ENCODE data around the gene WDR37. TPM values are rescaled to one million over a fixed set of nuclear protein-coding genes. Genes with fewer than 3 reads are reported as not detected.

The WDR37 gene
- polyA plus RNA-seq, 2 of the 4 experiments (the other 2 are of a cell fraction): 5.9 to 7.1 TPM

DNA sequence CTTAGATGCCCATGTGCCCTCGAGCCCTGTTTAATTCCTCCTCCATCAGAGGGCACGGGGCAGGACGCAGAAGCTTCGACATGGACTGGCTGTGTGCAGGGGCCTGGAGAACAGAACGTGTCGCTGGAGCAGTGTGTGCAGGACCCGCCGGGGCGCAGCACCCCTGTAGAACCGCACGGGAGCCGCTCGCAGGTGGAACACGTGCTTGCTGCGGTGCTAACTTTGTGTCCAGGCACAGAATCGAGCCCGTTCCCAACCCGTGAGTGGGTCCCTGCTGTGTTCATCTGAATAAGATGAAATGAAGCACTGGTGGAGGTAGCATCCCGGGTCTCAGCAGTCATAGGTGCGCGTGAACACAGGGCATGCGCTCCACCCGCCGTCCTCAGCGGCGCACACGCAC, 116.9 kb downstream of the WDR37 start (continued):
- TF ChIP-seq, protein P1, sequence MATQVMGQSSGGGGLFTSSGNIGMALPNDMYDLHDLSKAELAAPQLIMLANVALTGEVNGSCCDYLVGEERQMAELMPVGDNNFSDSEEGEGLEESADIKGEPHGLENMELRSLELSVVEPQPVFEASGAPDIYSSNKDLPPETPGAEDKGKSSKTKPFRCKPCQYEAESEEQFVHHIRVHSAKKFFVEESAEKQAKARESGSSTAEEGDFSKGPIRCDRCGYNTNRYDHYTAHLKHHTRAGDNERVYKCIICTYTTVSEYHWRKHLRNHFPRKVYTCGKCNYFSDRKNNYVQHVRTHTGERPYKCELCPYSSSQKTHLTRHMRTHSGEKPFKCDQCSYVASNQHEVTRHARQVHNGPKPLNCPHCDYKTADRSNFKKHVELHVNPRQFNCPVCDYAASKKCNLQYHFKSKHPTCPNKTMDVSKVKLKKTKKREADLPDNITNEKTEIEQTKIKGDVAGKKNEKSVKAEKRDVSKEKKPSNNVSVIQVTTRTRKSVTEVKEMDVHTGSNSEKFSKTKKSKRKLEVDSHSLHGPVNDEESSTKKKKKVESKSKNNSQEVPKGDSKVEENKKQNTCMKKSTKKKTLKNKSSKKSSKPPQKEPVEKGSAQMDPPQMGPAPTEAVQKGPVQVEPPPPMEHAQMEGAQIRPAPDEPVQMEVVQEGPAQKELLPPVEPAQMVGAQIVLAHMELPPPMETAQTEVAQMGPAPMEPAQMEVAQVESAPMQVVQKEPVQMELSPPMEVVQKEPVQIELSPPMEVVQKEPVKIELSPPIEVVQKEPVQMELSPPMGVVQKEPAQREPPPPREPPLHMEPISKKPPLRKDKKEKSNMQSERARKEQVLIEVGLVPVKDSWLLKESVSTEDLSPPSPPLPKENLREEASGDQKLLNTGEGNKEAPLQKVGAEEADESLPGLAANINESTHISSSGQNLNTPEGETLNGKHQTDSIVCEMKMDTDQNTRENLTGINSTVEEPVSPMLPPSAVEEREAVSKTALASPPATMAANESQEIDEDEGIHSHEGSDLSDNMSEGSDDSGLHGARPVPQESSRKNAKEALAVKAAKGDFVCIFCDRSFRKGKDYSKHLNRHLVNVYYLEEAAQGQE (IDR thresholded peaks at IDR 0.05): no peak
- TF ChIP-seq FOSL2 (IDR thresholded peaks at IDR 0.05) (no peak), FOSL2 (CRISPR knock-in tag; IDR thresholded peaks at IDR 0.05) (no peak), POLR2AphosphoS2 (conservative IDR thresholded peaks at IDR 0.05; ENCODE audit: low read length) (no peak)

DNA sequence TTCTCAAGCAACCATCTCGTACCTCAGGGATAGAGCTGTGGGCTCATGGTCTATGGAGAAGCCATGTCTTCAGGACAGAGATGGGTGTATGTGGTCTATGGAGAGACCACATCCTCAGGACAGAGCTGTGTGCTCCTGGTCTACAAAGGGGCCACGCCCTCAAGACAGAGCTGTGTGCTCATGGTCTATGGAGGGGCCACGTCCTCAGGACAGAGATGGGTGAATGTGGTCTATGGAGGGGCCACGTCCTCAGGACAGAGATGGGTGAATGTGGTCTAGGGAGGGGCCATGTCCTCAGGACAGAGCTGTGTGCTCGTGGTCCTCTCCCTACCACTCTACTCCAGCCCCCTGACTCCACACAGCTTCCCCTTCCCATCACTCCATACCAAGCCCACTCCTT, 117.8 kb downstream of the WDR37 start:
- no peak overlapping the region for H3K4me2 ChIP-seq
- H3K9me3 ChIP-seq: no peaks in the 10 kb centered on the region
- TF ChIP-seq ZSCAN20 (CRISPR knock-in tag; IDR thresholded peaks at IDR 0.05): no peak
- no peak for TF ChIP-seq CHD4 (IDR thresholded peaks at IDR 0.05; ENCODE audit: borderline replicate concordance)
- TF ChIP-seq CBX2 (IDR thresholded peaks at IDR 0.05; ENCODE audit: borderline replicate concordance, low read depth): no peak
- TF ChIP-seq HDAC2 (IDR thresholded peaks at IDR 0.05): no peak
- no peak for TF ChIP-seq MAZ (IDR thresholded peaks at IDR 0.05; ENCODE audit: borderline replicate concordance, low read depth, low read length)
- no peak for TF ChIP-seq CBX8 (IDR thresholded peaks at IDR 0.05)
- no peak for TF ChIP-seq EHF (CRISPR knock-in tag; IDR thresholded peaks at IDR 0.05)
- no peak for TF ChIP-seq SMC3 (IDR thresholded peaks at IDR 0.05)
- no peak for TF ChIP-seq ESRRA (IDR thresholded peaks at IDR 0.05; ENCODE audit: borderline replicate concordance, low read length)
- TF ChIP-seq, protein P2, sequence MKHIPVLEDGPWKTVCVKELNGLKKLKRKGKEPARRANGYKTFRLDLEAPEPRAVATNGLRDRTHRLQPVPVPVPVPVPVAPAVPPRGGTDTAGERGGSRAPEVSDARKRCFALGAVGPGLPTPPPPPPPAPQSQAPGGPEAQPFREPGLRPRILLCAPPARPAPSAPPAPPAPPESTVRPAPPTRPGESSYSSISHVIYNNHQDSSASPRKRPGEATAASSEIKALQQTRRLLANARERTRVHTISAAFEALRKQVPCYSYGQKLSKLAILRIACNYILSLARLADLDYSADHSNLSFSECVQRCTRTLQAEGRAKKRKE (CRISPR knock-in tag; IDR thresholded peaks at IDR 0.05; ENCODE audit: low read depth): no peak
- no peak for TF ChIP-seq JUNB (IDR thresholded peaks at IDR 0.05)
- TF ChIP-seq RAD21 (conservative IDR thresholded peaks at IDR 0.05 in 1 of 2, IDR thresholded peaks at IDR 0.05 in 1 of 2): no peak
- no peak for TF ChIP-seq POLR2A (IDR thresholded peaks at IDR 0.05; ENCODE audit: low read length)
- TF ChIP-seq RNF2 (IDR thresholded peaks at IDR 0.05; ENCODE audit: borderline replicate concordance, low read depth): no peak
- no peak for TF ChIP-seq RARB (CRISPR knock-in tag; IDR thresholded peaks at IDR 0.05)
- POLR2A ChIA-PET: no interaction called here
- no peak overlapping the region for H3K4me3 ChIP-seq
- WGBS (ENCODE audit: missing lambda C conversion rate): 24% methylated on average over 5 of the region's 5 CpGs
- FAIRE-seq (no peak), DNase-seq (ENCODE audit: low read depth in 1 of 2, low spot score in 1 of 2) (no peak), ATAC-seq (no peak)
- H3K4me1 ChIP-seq: no peaks in the 10 kb centered on the region
- no peak overlapping the region for H3K27ac ChIP-seq
- CTCF ChIA-PET: no interaction called here

DNA sequence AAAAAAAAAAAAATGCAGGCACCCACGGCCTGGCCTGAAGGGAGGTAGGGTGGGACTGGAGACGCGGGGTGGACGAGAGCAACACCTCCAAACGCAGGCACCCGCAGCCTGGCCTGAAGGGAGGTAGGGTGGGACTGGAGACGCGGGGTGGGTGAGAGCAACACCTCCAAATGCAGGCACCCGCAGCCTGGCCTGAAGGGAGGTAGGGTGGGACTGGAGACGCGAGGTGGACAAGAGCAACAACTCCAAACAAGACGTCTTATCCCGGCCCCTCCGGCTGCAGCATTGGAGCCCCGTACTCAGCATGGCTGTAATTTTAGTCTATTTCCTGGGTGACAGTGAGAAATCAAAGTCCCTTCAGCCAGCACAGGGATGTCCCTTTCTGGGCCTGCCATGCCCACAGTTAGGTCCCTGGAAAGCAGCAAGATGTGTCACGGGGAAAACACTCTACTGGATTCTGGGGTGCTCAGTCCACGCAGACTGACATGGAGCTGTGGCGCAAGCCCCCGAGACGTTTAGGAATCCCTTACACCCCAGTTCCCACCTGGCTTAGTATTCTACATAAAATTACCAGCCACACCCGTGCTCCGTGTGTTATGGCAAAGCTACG, 119.9 kb downstream of the WDR37 start:
- Histone ChIP-seq H3K9me3 (no peaks in the 10 kb centered on the region), H3K4me1 (no peaks in the 10 kb centered on the region), H3K4me2 (no peak overlapping the region), H3K27ac (no peak overlapping the region), H3K4me3 (no peak overlapping the region)
- FAIRE-seq (no peak), DNase-seq (ENCODE audit: low read depth in 1 of 2, low spot score in 1 of 2) (no peak), ATAC-seq (no peak)
- ChIA-PET CTCF (no interaction called here), POLR2A (no interaction called here)
- TF ChIP-seq, protein P3, sequence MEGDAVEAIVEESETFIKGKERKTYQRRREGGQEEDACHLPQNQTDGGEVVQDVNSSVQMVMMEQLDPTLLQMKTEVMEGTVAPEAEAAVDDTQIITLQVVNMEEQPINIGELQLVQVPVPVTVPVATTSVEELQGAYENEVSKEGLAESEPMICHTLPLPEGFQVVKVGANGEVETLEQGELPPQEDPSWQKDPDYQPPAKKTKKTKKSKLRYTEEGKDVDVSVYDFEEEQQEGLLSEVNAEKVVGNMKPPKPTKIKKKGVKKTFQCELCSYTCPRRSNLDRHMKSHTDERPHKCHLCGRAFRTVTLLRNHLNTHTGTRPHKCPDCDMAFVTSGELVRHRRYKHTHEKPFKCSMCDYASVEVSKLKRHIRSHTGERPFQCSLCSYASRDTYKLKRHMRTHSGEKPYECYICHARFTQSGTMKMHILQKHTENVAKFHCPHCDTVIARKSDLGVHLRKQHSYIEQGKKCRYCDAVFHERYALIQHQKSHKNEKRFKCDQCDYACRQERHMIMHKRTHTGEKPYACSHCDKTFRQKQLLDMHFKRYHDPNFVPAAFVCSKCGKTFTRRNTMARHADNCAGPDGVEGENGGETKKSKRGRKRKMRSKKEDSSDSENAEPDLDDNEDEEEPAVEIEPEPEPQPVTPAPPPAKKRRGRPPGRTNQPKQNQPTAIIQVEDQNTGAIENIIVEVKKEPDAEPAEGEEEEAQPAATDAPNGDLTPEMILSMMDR (IDR thresholded peaks at IDR 0.05): no peak
- no peak for TF ChIP-seq POLR2A (IDR thresholded peaks at IDR 0.05; ENCODE audit: low read length)
- no peak for TF ChIP-seq FOSB (CRISPR knock-in tag; IDR thresholded peaks at IDR 0.05)
- no peak for TF ChIP-seq HDAC2 (IDR thresholded peaks at IDR 0.05)
- no peak for TF ChIP-seq RAD21 (conservative IDR thresholded peaks at IDR 0.05 in 1 of 2, IDR thresholded peaks at IDR 0.05 in 1 of 2)
- TF ChIP-seq, protein P4, sequence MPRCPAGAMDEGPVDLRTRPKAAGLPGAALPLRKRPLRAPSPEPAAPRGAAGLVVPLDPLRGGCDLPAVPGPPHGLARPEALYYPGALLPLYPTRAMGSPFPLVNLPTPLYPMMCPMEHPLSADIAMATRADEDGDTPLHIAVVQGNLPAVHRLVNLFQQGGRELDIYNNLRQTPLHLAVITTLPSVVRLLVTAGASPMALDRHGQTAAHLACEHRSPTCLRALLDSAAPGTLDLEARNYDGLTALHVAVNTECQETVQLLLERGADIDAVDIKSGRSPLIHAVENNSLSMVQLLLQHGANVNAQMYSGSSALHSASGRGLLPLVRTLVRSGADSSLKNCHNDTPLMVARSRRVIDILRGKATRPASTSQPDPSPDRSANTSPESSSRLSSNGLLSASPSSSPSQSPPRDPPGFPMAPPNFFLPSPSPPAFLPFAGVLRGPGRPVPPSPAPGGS (IDR thresholded peaks at IDR 0.05): no peak
- TF ChIP-seq HOXA7 (CRISPR knock-in tag; IDR thresholded peaks at IDR 0.05): no peak
- TF ChIP-seq ZC3H11A (IDR thresholded peaks at IDR 0.05): no peak
- no peak for TF ChIP-seq KDM1A (IDR thresholded peaks at IDR 0.05; ENCODE audit: low read depth)
- whole genome bisulfite sequencing (ENCODE audit: missing lambda C conversion rate): 55% methylated on average over 19 of the region's 23 CpGs
